HepG2 (cell line): ENCODE data around the gene USP19. TPM values are rescaled to one million over a fixed set of nuclear protein-coding genes. Genes with fewer than 3 reads are reported as not detected.
A peak's percentile ranks its signal among the peaks of the same experiment; 100 is the strongest.

ENCODE experiments used
- CHD4 ChIP-seq: fragments of 200-600 bp; sonication (generic); IDR thresholded peaks from 2 replicates; pipeline ENCODE4 v1.7.0; 2017; ENCODE audit warnings: mild to moderate bottlenecking, low read length, borderline replicate concordance
- DNMT1 ChIP-seq: sonication (generic); formaldehyde crosslinking; IDR thresholded peaks from 2 replicates; pipeline ENCODE4 v1.5.1; 2020; ENCODE audit warnings: mild to moderate bottlenecking, missing genetic modification reagents
- FOXA1 ChIP-seq, 2 experiments: fragments of 450-650 bp in 1 of 2; sonication (generic) in 1 of 2; formaldehyde crosslinking in 1 of 2; IDR thresholded peaks; 2 replicates each; pipeline versions ENCODE4 v1.4.0 to v1.6.1; 2016 to 2020; ENCODE audit warnings: missing genetic modification reagents in 1 of 2
- GLI4 ChIP-seq: sonication (generic); formaldehyde crosslinking; IDR thresholded peaks from 2 replicates; pipeline ENCODE4 v1.5.1; 2020; ENCODE audit warnings: missing genetic modification reagents, mild to moderate bottlenecking, moderate library complexity, borderline replicate concordance
- KDM5A ChIP-seq: fragments of 200-600 bp; sonication (generic); IDR thresholded peaks from 2 replicates; pipeline ENCODE4 v1.7.0; 2018; ENCODE audit warnings: antibody characterized with exemption, mild to moderate bottlenecking, low read length, borderline replicate concordance
- MAFF ChIP-seq: IDR thresholded peaks from 2 replicates; pipeline ENCODE4 v1.6.1; 2011; ENCODE audit warnings: low read depth, low read length, improper control_type of control experiment
- MAFK ChIP-seq, 2 experiments: IDR thresholded peaks in 1 of 2; conservative IDR thresholded peaks in 1 of 2; 2 replicates each; pipeline ENCODE4 v1.6.1; 2011; ENCODE audit warnings: improper control_type of control experiment in 2 of 2, low read length in 2 of 2
- MTF2 ChIP-seq: sonication (generic); formaldehyde crosslinking; IDR thresholded peaks from 2 replicates; pipeline ENCODE4 v1.5.0; 2020; ENCODE audit warnings: missing genetic modification reagents, borderline replicate concordance
- NFYB ChIP-seq: sonication (generic); formaldehyde crosslinking; IDR thresholded peaks from 2 replicates; pipeline ENCODE4 v1.4.0; 2020; ENCODE audit warnings: missing genetic modification reagents
- PCBP1 ChIP-seq: fragments of 200-400 bp; formaldehyde crosslinking; IDR thresholded peaks from 2 replicates; pipeline ENCODE4 v1.6.1; 2017; ENCODE audit warnings: mild to moderate bottlenecking, low read depth, low read length, borderline replicate concordance
- PHF8 ChIP-seq: sonication (generic); formaldehyde crosslinking; IDR thresholded peaks from 2 replicates; pipeline ENCODE4 v1.5.0; 2020; ENCODE audit warnings: missing genetic modification reagents
- POLR2A ChIP-seq, 2 experiments: IDR thresholded peaks; 2 replicates each; pipeline ENCODE4 v1.6.1; 2011; ENCODE audit warnings: low read depth in 2 of 2, low read length in 2 of 2, mild to moderate bottlenecking in 1 of 2, moderate library complexity in 1 of 2; ENCODE audit not compliant: insufficient read depth in 1 of 2
- PTBP1 ChIP-seq: fragments of 200-400 bp; formaldehyde crosslinking; IDR thresholded peaks from 2 replicates; pipeline ENCODE4 v1.6.1; 2018; ENCODE audit warnings: low read length, low read depth; ENCODE audit not compliant: poor library complexity, severe bottlenecking
- ZNF441 ChIP-seq: sonication (generic); formaldehyde crosslinking; IDR thresholded peaks from 2 replicates; pipeline ENCODE4 v1.7.0; 2021; ENCODE audit warnings: missing genetic modification reagents, borderline replicate concordance
- ZNF570 ChIP-seq: sonication (generic); formaldehyde crosslinking; IDR thresholded peaks from 2 replicates; pipeline ENCODE4 v1.4.0; 2020; ENCODE audit warnings: mild to moderate bottlenecking, missing genetic modification reagents, borderline replicate concordance
- polyA plus RNA-seq, 8 experiments: library from polyadenylated mRNA; depleted of rRNA in 3 of 8; stranded (reverse) in 7 of 8; unstranded in 1 of 8; fragments of >200 nt; fragmentation: Illumina TruSeq in 4 of 8; extraction: Trizol in 4 of 8; gene quantifications; 2 replicates each; pipeline versions ENCODE4 v1.2.1 to v1.2.3, GENCODE V29; 2011 to 2016; ENCODE audit warnings: low read depth in 4 of 8, missing spikeins in 1 of 8, mixed read lengths in 1 of 8; ENCODE audit not compliant: insufficient read depth in 1 of 8
- total RNA-seq, 5 experiments: library from RNA; depleted of rRNA; stranded (reverse); fragments of >200 nt; fragmentation: Illumina TruSeq; extraction: Trizol; gene quantifications; 2 replicates each; pipeline ENCODE4 v1.2.3, GENCODE V29; 2016; ENCODE audit warnings: low read depth in 1 of 5
- TF ChIP-seq, protein P1 (sequence below): sonication (generic); formaldehyde crosslinking; IDR thresholded peaks from 2 replicates; pipeline ENCODE4 v1.4.0; 2020; ENCODE audit warnings: missing genetic modification reagents
- TF ChIP-seq, protein P2 (sequence below): sonication (generic); formaldehyde crosslinking; IDR thresholded peaks from 2 replicates; pipeline ENCODE4 v1.4.0; 2020; ENCODE audit warnings: missing genetic modification reagents
- TF ChIP-seq, protein P3 (sequence below): sonication (generic); formaldehyde crosslinking; IDR thresholded peaks from 2 replicates; pipeline ENCODE4 v1.4.0; 2020; ENCODE audit warnings: mild to moderate bottlenecking, missing genetic modification reagents

USP19 gene
- total and polyA plus RNA-seq, 2 of the 13 experiments (the other 11 are each of a cell fraction or from before 2014, with no cell fraction given): 28.3 to 31.7 TPM

DNA sequence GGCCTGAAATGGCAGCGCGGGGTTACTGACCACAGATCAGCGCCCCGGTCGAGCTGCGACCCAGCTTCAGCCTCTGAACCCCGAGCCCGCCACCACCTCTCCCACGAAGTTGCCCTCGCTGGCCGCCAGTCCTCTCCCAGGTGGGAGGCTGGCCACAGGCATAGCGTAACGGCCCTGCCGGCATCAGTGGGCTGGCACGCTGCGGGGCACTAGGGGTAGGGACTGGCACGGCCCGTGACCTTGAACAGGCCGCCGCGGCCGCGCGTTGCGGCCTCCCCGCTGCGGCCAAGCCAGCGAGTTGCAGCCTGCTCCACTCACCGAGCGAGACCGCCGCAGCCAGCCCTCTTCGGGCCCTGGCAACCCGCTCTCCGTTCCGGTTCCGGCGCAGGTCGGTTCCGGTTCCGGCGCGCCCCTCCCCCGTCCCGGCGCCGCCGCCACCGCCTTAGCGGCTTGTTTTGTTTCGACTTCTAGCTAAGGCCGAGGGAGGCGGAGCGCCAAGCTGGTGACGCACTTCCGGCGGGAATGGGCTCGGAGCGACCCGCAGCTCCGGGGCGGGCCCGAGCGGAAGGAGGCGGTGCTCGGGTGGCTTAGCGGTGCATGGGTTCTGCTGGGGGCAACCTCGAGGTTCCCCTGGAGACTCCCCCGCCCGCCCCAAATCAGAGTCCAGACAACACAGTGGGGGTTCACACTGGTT, at the start of gene USP19 (continued):
- TF ChIP-seq, protein P1, sequence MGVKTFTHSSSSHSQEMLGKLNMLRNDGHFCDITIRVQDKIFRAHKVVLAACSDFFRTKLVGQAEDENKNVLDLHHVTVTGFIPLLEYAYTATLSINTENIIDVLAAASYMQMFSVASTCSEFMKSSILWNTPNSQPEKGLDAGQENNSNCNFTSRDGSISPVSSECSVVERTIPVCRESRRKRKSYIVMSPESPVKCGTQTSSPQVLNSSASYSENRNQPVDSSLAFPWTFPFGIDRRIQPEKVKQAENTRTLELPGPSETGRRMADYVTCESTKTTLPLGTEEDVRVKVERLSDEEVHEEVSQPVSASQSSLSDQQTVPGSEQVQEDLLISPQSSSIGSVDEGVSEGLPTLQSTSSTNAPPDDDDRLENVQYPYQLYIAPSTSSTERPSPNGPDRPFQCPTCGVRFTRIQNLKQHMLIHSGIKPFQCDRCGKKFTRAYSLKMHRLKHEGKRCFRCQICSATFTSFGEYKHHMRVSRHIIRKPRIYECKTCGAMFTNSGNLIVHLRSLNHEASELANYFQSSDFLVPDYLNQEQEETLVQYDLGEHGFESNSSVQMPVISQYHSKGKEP (CRISPR knock-in tag): peak; percentile 67; the same call in 1 of the 2 replicates
- peak; percentile 93 for TF ChIP-seq PHF8
- TF ChIP-seq MTF2 (CRISPR knock-in tag): no peak
- no peak for TF ChIP-seq MAFK (conservative IDR thresholded peaks at IDR 0.05 in 1 of 2, IDR thresholded peaks at IDR 0.05 in 1 of 2; ENCODE audit: low read length in 2 of 2)
- peak; percentile 74; the same call in 1 of the 2 replicates for TF ChIP-seq ZNF441 (CRISPR knock-in tag)
- no peak for TF ChIP-seq CHD4
- no peak for TF ChIP-seq FOXA1 (IDR thresholded peaks at IDR 0.05)
- TF ChIP-seq FOXA1 (CRISPR knock-in tag; IDR thresholded peaks at IDR 0.05): peak; percentile 38; the same call in 1 of the 2 replicates
- TF ChIP-seq, protein P2, sequence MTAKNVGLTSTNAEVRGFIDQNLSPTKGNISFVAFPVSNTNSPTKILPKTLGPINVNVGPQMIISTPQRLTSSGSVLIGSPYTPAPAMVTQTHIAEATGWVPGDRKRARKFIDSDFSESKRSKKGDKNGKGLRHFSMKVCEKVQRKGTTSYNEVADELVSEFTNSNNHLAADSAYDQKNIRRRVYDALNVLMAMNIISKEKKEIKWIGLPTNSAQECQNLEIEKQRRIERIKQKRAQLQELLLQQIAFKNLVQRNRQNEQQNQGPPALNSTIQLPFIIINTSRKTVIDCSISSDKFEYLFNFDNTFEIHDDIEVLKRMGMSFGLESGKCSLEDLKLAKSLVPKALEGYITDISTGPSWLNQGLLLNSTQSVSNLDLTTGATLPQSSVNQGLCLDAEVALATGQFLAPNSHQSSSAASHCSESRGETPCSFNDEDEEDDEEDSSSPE (CRISPR knock-in tag): peak; percentile 72
- TF ChIP-seq NFYB (CRISPR knock-in tag): no peak
- no peak for TF ChIP-seq PCBP1
- TF ChIP-seq POLR2A (IDR thresholded peaks at IDR 0.05; ENCODE audit: insufficient read depth in 1 of 2, low read depth in 2 of 2, low read length in 2 of 2): peak in 1 of 2 experiments; percentile 88; a peak in 2 of 4 replicates
- no peak for TF ChIP-seq GLI4 (CRISPR knock-in tag)
- TF ChIP-seq ZNF570: no peak
- TF ChIP-seq PTBP1: no peak
- peak; percentile 82 for TF ChIP-seq KDM5A
- TF ChIP-seq DNMT1 (CRISPR knock-in tag): 0 out of 2 replicates have a peak, but pooled peaks have one; percentile 21
- TF ChIP-seq, protein P3, sequence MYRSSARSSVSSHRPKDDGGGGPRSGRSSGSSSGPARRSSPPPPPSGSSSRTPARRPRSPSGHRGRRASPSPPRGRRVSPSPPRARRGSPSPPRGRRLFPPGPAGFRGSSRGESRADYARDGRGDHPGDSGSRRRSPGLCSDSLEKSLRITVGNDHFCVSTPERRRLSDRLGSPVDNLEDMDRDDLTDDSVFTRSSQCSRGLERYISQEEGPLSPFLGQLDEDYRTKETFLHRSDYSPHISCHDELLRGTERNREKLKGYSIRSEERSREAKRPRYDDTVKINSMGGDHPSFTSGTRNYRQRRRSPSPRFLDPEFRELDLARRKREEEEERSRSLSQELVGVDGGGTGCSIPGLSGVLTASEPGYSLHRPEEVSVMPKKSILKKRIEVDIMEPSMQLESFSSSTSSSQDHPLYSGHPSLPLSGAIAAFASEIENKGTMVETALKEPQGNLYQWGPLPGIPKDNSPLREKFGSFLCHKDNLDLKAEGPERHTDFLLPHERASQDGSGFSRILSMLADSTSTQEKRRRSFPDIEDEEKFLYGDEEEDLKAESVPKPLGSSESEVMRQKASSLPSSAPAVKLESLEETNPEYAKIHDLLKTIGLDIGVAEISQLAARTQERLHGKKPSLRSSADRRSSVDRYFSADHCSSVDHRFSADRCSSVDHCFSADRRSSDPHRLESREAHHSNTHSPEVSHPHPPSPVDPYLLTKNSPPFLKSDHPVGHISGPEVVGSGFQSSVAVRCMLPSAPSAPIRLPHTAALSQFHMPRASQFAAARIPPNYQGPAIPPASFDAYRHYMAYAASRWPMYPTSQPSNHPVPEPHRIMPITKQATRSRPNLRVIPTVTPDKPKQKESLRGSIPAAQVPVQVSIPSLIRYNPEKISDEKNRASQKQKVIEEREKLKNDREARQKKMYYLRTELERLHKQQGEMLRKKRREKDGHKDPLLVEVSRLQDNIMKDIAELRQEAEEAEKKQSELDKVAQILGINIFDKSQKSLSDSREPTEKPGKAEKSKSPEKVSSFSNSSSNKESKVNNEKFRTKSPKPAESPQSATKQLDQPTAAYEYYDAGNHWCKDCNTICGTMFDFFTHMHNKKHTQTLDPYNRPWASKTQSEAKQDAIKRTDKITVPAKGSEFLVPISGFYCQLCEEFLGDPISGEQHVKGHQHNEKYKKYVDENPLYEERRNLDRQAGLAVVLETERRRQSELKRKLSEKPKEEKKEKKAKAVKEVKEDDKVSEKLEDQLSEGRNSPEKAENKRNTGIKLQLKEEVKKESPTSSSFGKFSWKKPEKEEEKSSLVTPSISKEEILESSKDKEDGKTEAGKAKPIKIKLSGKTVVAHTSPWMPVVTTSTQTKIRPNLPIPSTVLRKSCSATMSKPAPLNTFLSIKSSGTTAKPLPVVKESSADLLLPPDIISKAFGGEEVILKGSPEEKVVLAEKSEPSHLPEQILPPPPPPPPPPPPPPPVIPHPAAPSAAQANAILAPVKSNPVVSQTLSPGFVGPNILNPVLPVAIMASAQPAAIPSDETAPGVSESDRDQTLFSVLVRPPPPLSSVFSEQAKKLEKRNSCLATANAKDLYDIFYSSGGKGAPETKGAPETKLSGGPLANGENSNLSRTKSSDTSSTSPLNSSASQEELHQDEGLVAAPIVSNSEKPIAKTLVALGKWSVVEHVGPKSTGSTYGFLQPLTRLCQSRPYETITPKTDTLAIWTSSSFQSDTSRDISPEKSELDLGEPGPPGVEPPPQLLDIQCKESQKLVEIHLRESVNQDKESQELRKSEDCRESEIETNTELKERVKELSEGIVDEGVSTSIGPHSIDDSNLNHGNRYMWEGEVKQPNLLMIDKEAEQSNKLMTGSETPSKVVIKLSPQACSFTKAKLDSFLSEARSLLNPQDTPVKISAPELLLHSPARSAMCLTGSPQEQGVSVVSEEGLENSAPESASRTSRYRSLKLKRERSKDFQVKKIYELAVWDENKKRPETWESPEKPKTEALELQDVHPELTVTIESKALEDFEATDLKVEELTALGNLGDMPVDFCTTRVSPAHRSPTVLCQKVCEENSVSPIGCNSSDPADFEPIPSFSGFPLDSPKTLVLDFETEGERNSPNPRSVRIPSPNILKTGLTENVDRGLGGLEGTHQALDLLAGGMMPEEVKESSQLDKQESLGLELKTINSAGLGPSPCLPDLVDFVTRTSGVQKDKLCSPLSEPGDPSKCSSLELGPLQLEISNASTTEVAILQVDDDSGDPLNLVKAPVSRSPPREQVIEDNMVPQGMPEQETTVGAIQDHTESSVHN: no peak
- no peak for TF ChIP-seq MAFF
